ENCODE data around the gene AGTR1. TPM values are rescaled to one million over a fixed set of nuclear protein-coding genes. Genes with fewer than 3 reads are reported as not detected.

AGTR1 gene
- total and polyA plus RNA-seq, 2 donors (not counting 3 experiments of a cell fraction or from before 2014, with no cell fraction given): not detected

- no TSS peak for BruUV-seq (replicated peaks)
- H3K9me1 ChIP-seq (replicated peaks; ENCODE audit: control insufficient read depth, extremely low read depth, insufficient read depth, low read length): no peaks in the 10 kb centered on the region
- ChIA-PET CTCF (interaction anchor here (1.4 kb wide), 1 partner anchor 410 kb away, joined by 4 read pairs; no protein-coding TSS in a partner anchor), POLR2A (no interaction called here)
- H3K4me2 ChIP-seq (ENCODE audit: insufficient read depth, low read length): no peak overlapping the region
- DNase-seq (ENCODE audit: low read depth, low spot score) (no peak), FAIRE-seq (no peak)
- no peaks in the 10 kb centered on the region for H3K4me1 ChIP-seq (ENCODE audit: control insufficient read depth, extremely low read depth, insufficient read depth, low read length)
- no peaks in the 10 kb centered on the region for H3K79me2 ChIP-seq (ENCODE audit: control insufficient read depth, insufficient read depth, low read length)
- dilution Hi-C loops (cut with MboI; ENCODE audit: extremely low pct_ligation_motif_present, low sequenced_read_pairs): no loop called here
- H3K27me3 ChIP-seq (ENCODE audit: control insufficient read depth in 2 of 2, insufficient read depth in 2 of 2, low read length in 2 of 2): peaks cover 0 to 5% of the 10 kb centered on the region in 2 experiments
- no peak overlapping the region for H3K9ac ChIP-seq (replicated peaks; ENCODE audit: extremely low read depth, insufficient read depth, low read length)
- intact Hi-C loops (cut with micrococcal nuclease): no loop called here
- TF ChIP-seq JUN (IDR thresholded peaks at IDR 0.05; ENCODE audit: borderline replicate concordance, insufficient read depth, insufficient read length, low read depth) (no peak), POLR2A (IDR thresholded peaks at IDR 0.05; ENCODE audit: low read depth, low read length) (no peak), EZH2 (IDR thresholded peaks at IDR 0.05; ENCODE audit: borderline replicate concordance, low read depth, low read length, severe bottlenecking) (no peak), FOS (IDR thresholded peaks at IDR 0.05; ENCODE audit: borderline replicate concordance, insufficient read depth, low read length) (no peak), MAX (IDR thresholded peaks at IDR 0.05; ENCODE audit: insufficient read depth, insufficient read length) (no peak), MYC (IDR thresholded peaks at IDR 0.05; ENCODE audit: low read depth, low read length) (no peak), CTCF (IDR thresholded peaks at IDR 0.05; ENCODE audit: extremely low read depth in 1 of 2, insufficient read depth in 1 of 2, low read depth in 1 of 2, low read length in 2 of 2) (no peak), POLR2AphosphoS5 (IDR thresholded peaks at IDR 0.05; ENCODE audit: insufficient read depth, low read depth, low read length) (no peak), GATA2 (IDR thresholded peaks at IDR 0.05; ENCODE audit: insufficient read depth, insufficient read length, low read depth, low read length) (no peak)
- H3K4me3 ChIP-seq (replicated peaks in 1 of 3; ENCODE audit: insufficient read depth in 1 of 3, low read depth in 1 of 3, low read length in 3 of 3): no peak overlapping the region
- H4K20me1 ChIP-seq (replicated peaks; ENCODE audit: control insufficient read depth, extremely low read depth, insufficient read depth, low read length): no peaks in the 10 kb centered on the region
- H3K27ac ChIP-seq (ENCODE audit: insufficient read depth, low read depth, low read length): no peak overlapping the region
- no peaks in the 10 kb centered on the region for H3K36me3 ChIP-seq (ENCODE audit: control insufficient read depth in 2 of 2, extremely low read depth in 1 of 2, insufficient read depth in 2 of 2, low read length in 2 of 2)
- no peaks in the 10 kb centered on the region for H3K9me3 ChIP-seq (replicated peaks; ENCODE audit: control insufficient read depth, insufficient read depth, low read length)
- no peak overlapping the region for H2AFZ ChIP-seq (ENCODE audit: low read depth, low read length)
These were observed 92.7 kb downstream of the AGTR1 start for GRCh38 chr3:148790370-148790769.

Measured in endothelial cell of umbilical vein (primary cell).